H1 (cell line): ENCODE measurements around the gene ASPHD2. TPM values are rescaled to one million over a fixed set of nuclear protein-coding genes. Genes with fewer than 3 reads are reported as not detected.

Experiments
- CTCF ChIA-PET: fragments of 300-600 bp; sonication (Branson Sonifier 250); formaldehyde crosslinking; loops from one replicate; lab custom pipeline; 2021; ENCODE audit not compliant: partially characterized antibody; lab: Charles Lee
- POLR2A ChIA-PET: fragments of 300-600 bp; sonication (Branson Sonifier 250); formaldehyde crosslinking; loops from one replicate; lab custom pipeline; 2021; ENCODE audit warnings: inconsistent platforms; ENCODE audit not compliant: partially characterized antibody; lab: Charles Lee
- DNase-seq, 2 experiments: peaks; one replicate each; pipeline versions ENCODE4 v3.0.0 to v3.0.0-alpha.2; 2010 to 2022; ENCODE audit warnings: low spot score in 2 of 2, low read depth in 1 of 2, mixed read lengths in 1 of 2
- FAIRE-seq: peaks from 2 replicates; lab custom pipeline; 2011; peaks lifted over from hg19 to GRCh38; lab: Jason Lieb, UNC
- H2AFZ ChIP-seq: 2 replicates; pipeline ENCODE4 v1.8.1; 2012; ENCODE audit warnings: low read length, inconsistent platforms
- H2AK5ac ChIP-seq: 2 replicates; pipeline ENCODE4 v1.6.1; 2013; ENCODE audit warnings: low read depth, low read length
- H2BK120ac ChIP-seq: replicated peaks from 2 replicates; pipeline ENCODE3; 2013; ENCODE audit warnings: low read depth, low read length, inconsistent platforms
- H2BK12ac ChIP-seq: 2 replicates; pipeline ENCODE4 v1.6.1; 2013; ENCODE audit warnings: low read depth, low read length
- H2BK15ac ChIP-seq: 2 replicates; pipeline ENCODE4 v1.6.1; 2013; ENCODE audit warnings: low read length
- H2BK20ac ChIP-seq: 2 replicates; pipeline ENCODE4 v1.6.1; 2013; ENCODE audit warnings: low read length
- H2BK5ac ChIP-seq: 2 replicates; pipeline ENCODE4 v1.6.1; 2013; ENCODE audit warnings: low read depth, low read length
- H3K14ac ChIP-seq: 2 replicates; pipeline ENCODE4 v1.6.1; 2013; ENCODE audit warnings: inconsistent platforms; ENCODE audit not compliant: insufficient read length
- H3K18ac ChIP-seq: 2 replicates; pipeline ENCODE4 v1.6.1; 2013; ENCODE audit warnings: low read length; ENCODE audit errors: extremely low read depth
- H3K23ac ChIP-seq: 2 replicates; pipeline ENCODE4 v1.6.1; 2013; ENCODE audit warnings: inconsistent platforms; ENCODE audit not compliant: insufficient read length
- H3K23me2 ChIP-seq: 2 replicates; pipeline ENCODE4 v1.6.1; 2013; ENCODE audit warnings: low read depth, low read length
- H3K27ac ChIP-seq: 2 replicates; pipeline ENCODE4 v1.6.1; 2011; ENCODE audit warnings: low read depth, low read length, inconsistent platforms
- H3K27me3 ChIP-seq, 4 experiments: replicated peaks in 1 of 4; 1 replicate in 1 of 4; 2 replicates in 3 of 4; pipeline versions ENCODE4 v1.6.1 to v1.8.1; 2011 to 2013; ENCODE audit warnings: low read length in 3 of 4, mild to moderate bottlenecking in 3 of 4, inconsistent platforms in 2 of 4, mixed read lengths in 2 of 4, moderate library complexity in 1 of 4; ENCODE audit not compliant: control insufficient read depth in 3 of 4, insufficient read depth in 3 of 4; ENCODE audit errors: extremely low read depth in 1 of 4
- H3K36me3 ChIP-seq, 4 experiments: 2 replicates each; pipeline versions ENCODE4 v1.6.1 to v1.8.1; 2011 to 2013; ENCODE audit warnings: mild to moderate bottlenecking in 4 of 4, low read length in 3 of 4, moderate library complexity in 2 of 4, control low read depth in 1 of 4, inconsistent platforms in 1 of 4; ENCODE audit not compliant: insufficient read depth in 4 of 4, control insufficient read depth in 2 of 4
- H3K4ac ChIP-seq: replicated peaks from 2 replicates; pipeline ENCODE3; 2013; ENCODE audit warnings: low read length, low read depth, mixed read lengths, inconsistent platforms; ENCODE audit not compliant: insufficient read length
- H3K4me1 ChIP-seq, 4 experiments: replicated peaks in 1 of 4; 1 replicate in 1 of 4; 2 replicates in 3 of 4; pipeline versions ENCODE4 v1.6.1 to v1.8.1; 2011 to 2013; ENCODE audit warnings: low read length in 3 of 4, inconsistent platforms in 2 of 4, mixed read lengths in 1 of 4; ENCODE audit not compliant: insufficient read depth in 4 of 4, control insufficient read depth in 3 of 4
- H3K4me2 ChIP-seq, 2 experiments: 2 replicates each; pipeline versions ENCODE4 v1.6.1 to v1.8.1; 2011 to 2013; ENCODE audit warnings: low read depth in 2 of 2, low read length in 2 of 2, control low read depth in 1 of 2, inconsistent platforms in 1 of 2, mild to moderate bottlenecking in 1 of 2; ENCODE audit not compliant: insufficient read depth in 1 of 2
- H3K4me3 ChIP-seq, 4 experiments: fragments of 200-600, 300-600 bp in 1 of 4; sonication (generic), shearing (Covaris generic), sonication (Bioruptor Twin) in 1 of 4; 2 replicates each; pipeline versions ENCODE4 v1.5.1 to v1.8.1; 2011 to 2016; ENCODE audit warnings: low read length in 4 of 4, low read depth in 3 of 4, control low read depth in 2 of 4, inconsistent platforms in 2 of 4, mild to moderate bottlenecking in 2 of 4, mixed read lengths in 1 of 4, moderate library complexity in 1 of 4; ENCODE audit not compliant: insufficient read depth in 2 of 4; ENCODE audit errors: extremely low read depth in 1 of 4
- H3K56ac ChIP-seq: replicated peaks from 2 replicates; pipeline ENCODE3; 2013; ENCODE audit warnings: low read depth, mild to moderate bottlenecking, mixed read lengths, low read length, inconsistent platforms; ENCODE audit not compliant: insufficient read length
- H3K79me1 ChIP-seq: 2 replicates; pipeline ENCODE4 v1.6.1; 2013; ENCODE audit warnings: low read depth, low read length, control low read depth
- H3K79me2 ChIP-seq, 2 experiments: 2 replicates each; pipeline versions ENCODE4 v1.6.1 to v1.8.1; 2012 to 2013; ENCODE audit warnings: low read length in 2 of 2, mild to moderate bottlenecking in 2 of 2, inconsistent platforms in 1 of 2; ENCODE audit not compliant: insufficient read depth in 2 of 2, control insufficient read depth in 1 of 2
- H3K9ac ChIP-seq, 4 experiments: replicated peaks in 1 of 4; 1 replicate in 1 of 4; 2 replicates in 3 of 4; pipeline versions ENCODE4 v1.6.1 to v1.8.1; 2011 to 2013; ENCODE audit warnings: low read depth in 3 of 4, low read length in 3 of 4, control low read depth in 2 of 4, mild to moderate bottlenecking in 2 of 4, moderate library complexity in 2 of 4, inconsistent platforms in 1 of 4; ENCODE audit errors: extremely low read depth in 1 of 4
- H3K9me3 ChIP-seq, 2 experiments: 2 replicates each; pipeline versions ENCODE4 v1.6.1 to v1.8.1; 2012 to 2013; ENCODE audit warnings: mild to moderate bottlenecking in 2 of 2, moderate library complexity in 2 of 2, control low read depth in 1 of 2, inconsistent platforms in 1 of 2, low read depth in 1 of 2, low read length in 1 of 2, mixed read lengths in 1 of 2; ENCODE audit not compliant: insufficient read depth in 2 of 2
- H4K20me1 ChIP-seq, 2 experiments: replicated peaks in 1 of 2; 2 replicates each; pipeline versions ENCODE3 to v1.8.1; 2011 to 2013; ENCODE audit warnings: inconsistent platforms in 2 of 2, low read length in 2 of 2, mild to moderate bottlenecking in 1 of 2; ENCODE audit not compliant: insufficient read depth in 2 of 2, control insufficient read depth in 1 of 2
- H4K5ac ChIP-seq: 2 replicates; pipeline ENCODE4 v1.6.1; 2013; ENCODE audit warnings: low read length, low read depth, mixed read lengths, inconsistent platforms; ENCODE audit not compliant: insufficient read length
- H4K8ac ChIP-seq: 2 replicates; pipeline ENCODE4 v1.8.0; 2013; ENCODE audit warnings: mild to moderate bottlenecking, moderate library complexity, low read length, inconsistent platforms; ENCODE audit not compliant: insufficient read depth; ENCODE audit errors: extremely low read depth
- H4K91ac ChIP-seq: replicated peaks from 2 replicates; pipeline ENCODE3; 2013; ENCODE audit warnings: low read length, mixed read lengths, inconsistent platforms; ENCODE audit not compliant: insufficient read length
- BACH1 ChIP-seq: IDR thresholded peaks from 2 replicates; pipeline ENCODE4 v1.6.1; 2012; ENCODE audit warnings: low read length, improper control_type of control experiment
- CTCF ChIP-seq, 3 experiments: IDR thresholded peaks; 1 replicate in 2 of 3; 2 replicates in 1 of 3; pipeline versions ENCODE4 v1.5.1 to v1.6.1; 2011; ENCODE audit warnings: low read length in 3 of 3, mild to moderate bottlenecking in 3 of 3, inconsistent platforms in 2 of 3, low read depth in 1 of 3, moderate library complexity in 1 of 3; ENCODE audit not compliant: insufficient read depth in 1 of 3; ENCODE audit errors: control extremely low read depth in 1 of 3
- GABPA ChIP-seq: IDR thresholded peaks from 2 replicates; pipeline ENCODE4 v1.6.1; 2011; ENCODE audit warnings: mild to moderate bottlenecking, low read length, moderate library complexity, borderline replicate concordance; ENCODE audit not compliant: insufficient read depth
- JUN ChIP-seq: IDR thresholded peaks from 2 replicates; pipeline ENCODE4 v1.6.1; 2011; ENCODE audit warnings: low read depth, mild to moderate bottlenecking, improper control_type of control experiment, low read length
- NRF1 ChIP-seq: IDR thresholded peaks from 2 replicates; pipeline ENCODE4 v1.6.1; 2011; ENCODE audit warnings: mild to moderate bottlenecking, low read depth, low read length, improper control_type of control experiment
- POLR2AphosphoS5 ChIP-seq: IDR thresholded peaks from 2 replicates; pipeline ENCODE4 v1.6.1; 2011; ENCODE audit warnings: low read depth, low read length
- RXRA ChIP-seq: IDR thresholded peaks from 2 replicates; pipeline ENCODE4 v1.6.1; 2011; ENCODE audit warnings: low read depth, mild to moderate bottlenecking, low read length, moderate library complexity; ENCODE audit not compliant: insufficient read depth
- SIN3A ChIP-seq, 2 experiments: IDR thresholded peaks in 1 of 2; conservative IDR thresholded peaks in 1 of 2; 2 replicates each; pipeline ENCODE4 v1.6.1; 2011 to 2012; ENCODE audit warnings: low read length in 2 of 2, improper control_type of control experiment in 1 of 2, low read depth in 1 of 2, mild to moderate bottlenecking in 1 of 2
- SIRT6 ChIP-seq: IDR thresholded peaks from one replicate; pipeline ENCODE4 v1.7.1; 2012; ENCODE audit warnings: low read length, inconsistent platforms
- SP1 ChIP-seq: IDR thresholded peaks from 2 replicates; pipeline ENCODE4 v1.6.1; 2011; ENCODE audit warnings: low read depth, low read length
- SP2 ChIP-seq: IDR thresholded peaks from 2 replicates; pipeline ENCODE4 v1.6.1; 2012; ENCODE audit warnings: mild to moderate bottlenecking, low read length, inconsistent platforms
- TEAD4 ChIP-seq: IDR thresholded peaks from 2 replicates; pipeline ENCODE4 v1.6.1; 2012; ENCODE audit warnings: low read depth, low read length, inconsistent platforms, mixed read lengths
- WGBS, 2 experiments: shearing (Covaris generic) in 1 of 2; methylation state at CpG; one replicate each; pipeline versions ENCODE4 v1.1.6 to v1.1.7; 2013 to 2015; ENCODE audit warnings: low lambda C conversion rate in 2 of 2, mixed read lengths in 2 of 2, inconsistent platforms in 1 of 2, low coverage in 1 of 2, missing lambda C conversion rate in 1 of 2; ENCODE audit not compliant: insufficient replicate concordance in 2 of 2, insufficient coverage in 1 of 2, insufficient read length in 1 of 2; ENCODE audit errors: extremely low coverage in 1 of 2, missing lambda C conversion rate in 1 of 2; 5-methylcytosine and 5-hydroxymethylcytosine counted together
- polyA plus RNA-seq, 7 experiments: library from polyadenylated mRNA; depleted of rRNA in 3 of 7; stranded (reverse) in 5 of 7; unstranded in 2 of 7; fragments of >200 nt in 5 of 7; fragments of 200-250 nt in 2 of 7; gene quantifications; 1 replicate in 5 of 7; 2 replicates in 1 of 7; 4 replicates in 1 of 7; pipeline versions ENCODE4 v1.2.1 to v1.2.3, GENCODE V29; 2011 to 2013; ENCODE audit warnings: missing spikeins in 2 of 7, mixed read lengths in 2 of 7
- total RNA-seq: library from RNA; stranded (reverse); fragmentation: NEBNext Ultra II Directional; extraction: Animal tissue kit (Norgen Biotek cat#: 25700); gene quantifications from 2 replicates; pipeline ENCODE4 v1.2.1, GENCODE V29; 2021

Gene ASPHD2
- total and polyA plus RNA-seq, 2 of the 8 experiments (the other 6 are each of a cell fraction or from before 2014, with no cell fraction given): 7.2 to 11.0 TPM

DNA sequence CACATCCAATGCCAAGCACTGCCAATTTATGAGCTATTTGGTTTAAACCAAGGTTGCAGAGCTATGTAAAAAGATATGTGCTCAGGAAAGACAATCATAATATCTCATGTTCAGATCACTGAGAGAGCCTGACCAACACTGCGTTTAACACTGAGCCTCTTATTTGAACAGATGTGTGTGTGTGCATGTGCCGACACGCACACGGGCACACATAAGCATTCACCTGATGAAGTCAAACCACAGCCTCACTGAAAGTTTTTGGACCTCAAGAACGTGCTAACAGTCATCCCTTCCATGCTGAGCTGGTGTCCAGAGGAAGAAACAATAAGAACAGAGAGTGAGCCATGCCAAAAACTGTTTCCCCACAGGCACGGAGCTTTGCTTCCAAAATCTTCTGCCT, 31.1 kb downstream of the ASPHD2 start:
- POLR2A ChIA-PET: interaction anchor here (1.5 to 1.6 kb wide), 2 partner anchors 22 to 55 kb away, joined by 3 to 4 read pairs; no protein-coding TSS in a partner anchor
- H3K9ac ChIP-seq: no peak overlapping the region
- H2BK20ac ChIP-seq: no peak overlapping the region
- 91% methylated on average over 6 of the region's 6 CpGs; no CpG with 5 or more reads in 1 of the 2 experiments for WGBS, 2 experiments
- H2AK5ac ChIP-seq: no peak overlapping the region
- DNase-seq (no peak), FAIRE-seq (no peak)
- no peak overlapping the region for H3K18ac ChIP-seq
- 0 out of 2 replicates have a peak, but pooled peaks cover 2% of the 10 kb centered on the region for H3K79me1 ChIP-seq
- H3K4me2 ChIP-seq: no peak overlapping the region
- no peak overlapping the region for H2BK12ac ChIP-seq
- no peak overlapping the region for H4K8ac ChIP-seq
- no peak overlapping the region for H3K4me3 ChIP-seq
- H2AFZ ChIP-seq: no peak overlapping the region
- H3K9me3 ChIP-seq: no peaks in the 10 kb centered on the region
- no peaks in the 10 kb centered on the region for H3K23me2 ChIP-seq
- H3K14ac ChIP-seq: no peak overlapping the region
- H4K20me1 ChIP-seq: peaks cover 5 to 9% of the 10 kb centered on the region in 2 experiments
- H3K27ac ChIP-seq: no peak overlapping the region
- no peak overlapping the region for H2BK5ac ChIP-seq
- H2BK15ac ChIP-seq: no peak overlapping the region
- CTCF ChIA-PET: interaction anchor here (0.6 to 7.8 kb wide), 30 partner anchors 8 to 718 kb away, joined by 3 to 98 read pairs (median 8); partner anchors contain the start of gene MYO18B
- no peak overlapping the region for H4K5ac ChIP-seq
- H3K36me3 ChIP-seq: peaks cover 12 to 58% (median 36%) of the 10 kb centered on the region in 4 experiments
- H3K79me2 ChIP-seq: peaks cover 0 to 2% of the 10 kb centered on the region in 2 experiments; a peak in 1 of 4 replicates
- H3K4me1 ChIP-seq: no peaks in the 10 kb centered on the region
- no peak overlapping the region for H2BK120ac ChIP-seq
- no peaks in the 10 kb centered on the region for H3K27me3 ChIP-seq
- H3K23ac ChIP-seq: no peak overlapping the region
- H4K91ac ChIP-seq: no peak overlapping the region
- no peak overlapping the region for H3K4ac ChIP-seq
- no peak overlapping the region for H3K56ac ChIP-seq
- TF ChIP-seq NRF1: no peak
- no peak for TF ChIP-seq BACH1
- TF ChIP-seq SP1: no peak
- no peak for TF ChIP-seq CTCF (IDR thresholded peaks at IDR 0.05; ENCODE audit: control extremely low read depth in 1 of 3, insufficient read depth in 1 of 3, low read depth in 1 of 3, low read length in 3 of 3)
- no peak for TF ChIP-seq SIRT6
- TF ChIP-seq GABPA: no peak
- no peak for TF ChIP-seq RXRA
- TF ChIP-seq SIN3A (conservative IDR thresholded peaks at IDR 0.05 in 1 of 2, IDR thresholded peaks at IDR 0.05 in 1 of 2; ENCODE audit: low read depth in 1 of 2, low read length in 2 of 2): no peak
- TF ChIP-seq SP2: no peak
- TF ChIP-seq POLR2AphosphoS5: no peak
- no peak for TF ChIP-seq JUN
- no peak for TF ChIP-seq TEAD4
